Measurements from ENCODE around the gene MAP6.

- TF ChIP-seq CTCF (IDR thresholded peaks at IDR 0.05; ENCODE audit: insufficient read depth, low read length, poor library complexity, severe bottlenecking), result peak; percentile 72
- no peak for TF ChIP-seq EZH2phosphoT487 (conservative IDR thresholded peaks at IDR 0.05; ENCODE audit: low read length)
These were observed 71.2 kb downstream of the MAP6 start for GRCh38 chr11:75597636-75598035.

All from SU-DHL-6 (cell line).